22Rv1 (cell line): ENCODE results near the gene PELO.

Experiments
- H3K27ac ChIP-seq: fragments of 450-650 bp; 2 replicates; pipeline ENCODE4 v1.5.1; 2017
- CTCF ChIP-seq: fragments of 450-650 bp; IDR thresholded peaks from 2 replicates; pipeline ENCODE4 v1.5.1; 2017; ENCODE audit warnings: mild to moderate bottlenecking
- ZFX ChIP-seq: fragments of 450-650 bp; IDR thresholded peaks from 2 replicates; pipeline ENCODE4 v1.6.1; 2017; ENCODE audit warnings: antibody characterized with exemption, borderline replicate concordance

PELO gene

DNA sequence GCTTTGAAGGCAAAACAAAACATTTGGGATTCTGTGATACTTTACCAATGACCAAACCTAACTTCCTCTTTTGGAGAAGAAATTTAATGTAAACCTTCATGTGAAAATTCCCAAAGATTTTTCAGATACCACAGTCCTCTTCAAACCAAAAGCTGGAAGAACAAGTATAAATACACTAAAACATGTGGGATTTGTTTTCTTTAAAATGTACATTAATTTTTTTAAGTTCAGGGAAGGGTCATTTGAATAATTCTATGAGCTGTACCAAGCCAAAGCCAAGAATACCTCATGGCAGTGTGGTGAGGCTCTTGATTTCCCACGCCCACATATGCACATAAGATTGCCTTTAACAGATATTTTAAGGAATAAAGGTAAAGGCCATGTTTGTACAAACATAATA, 28.4 kb upstream of the PELO start:
- H3K27ac ChIP-seq = no peak overlapping the region
- TF ChIP-seq ZFX (no peak), CTCF (no peak)

DNA sequence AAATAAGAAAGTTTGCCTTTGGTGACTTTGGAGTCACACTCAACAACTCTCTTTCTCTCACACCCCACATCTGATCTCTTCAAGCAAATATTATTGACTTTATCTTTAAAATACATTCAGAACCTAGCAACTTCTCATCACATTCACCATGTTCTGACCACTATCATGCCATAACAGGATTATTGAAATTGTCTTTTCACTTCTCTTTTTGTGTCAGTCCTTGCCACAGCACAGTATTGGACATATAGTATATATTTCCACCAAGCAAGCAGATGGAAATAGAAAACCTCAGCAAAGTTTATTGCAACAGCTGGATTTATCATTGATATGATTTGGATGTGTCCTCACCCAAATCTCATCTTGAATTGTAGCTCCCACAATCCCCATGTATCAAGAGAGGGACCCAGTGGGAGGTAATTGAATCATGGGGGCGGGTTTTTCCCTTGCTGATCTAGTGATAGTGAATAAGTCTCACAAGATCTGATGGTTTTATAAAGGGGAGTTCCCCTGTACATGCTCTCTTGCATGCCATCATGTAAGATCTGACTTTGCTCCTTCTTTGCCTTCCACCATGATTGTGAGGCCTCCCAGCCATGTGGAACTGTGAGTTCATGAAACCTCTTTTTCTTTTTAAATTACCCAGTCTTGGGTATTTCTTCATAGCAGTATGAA, 26.9 kb upstream of the PELO start:
- TF ChIP-seq CTCF (no peak), ZFX (no peak)
- no peak overlapping the region for H3K27ac ChIP-seq

GRCh38 chr5:52767217-52767743, 20.4 kb upstream of the PELO start:
- H3K27ac ChIP-seq = no peak overlapping the region
- TF ChIP-seq CTCF (no peak), ZFX (no peak)

- H3K27ac ChIP-seq = no peak overlapping the region
- TF ChIP-seq CTCF (no peak), ZFX (no peak)
Observed at GRCh38 chr5:52767766-52768480, 19.8 kb upstream of the PELO start.

GRCh38 chr5:52769061-52769460, 18.7 kb upstream of the PELO start:
- no peak overlapping the region for H3K27ac ChIP-seq
- TF ChIP-seq CTCF = no peak
- no peak for TF ChIP-seq ZFX

DNA sequence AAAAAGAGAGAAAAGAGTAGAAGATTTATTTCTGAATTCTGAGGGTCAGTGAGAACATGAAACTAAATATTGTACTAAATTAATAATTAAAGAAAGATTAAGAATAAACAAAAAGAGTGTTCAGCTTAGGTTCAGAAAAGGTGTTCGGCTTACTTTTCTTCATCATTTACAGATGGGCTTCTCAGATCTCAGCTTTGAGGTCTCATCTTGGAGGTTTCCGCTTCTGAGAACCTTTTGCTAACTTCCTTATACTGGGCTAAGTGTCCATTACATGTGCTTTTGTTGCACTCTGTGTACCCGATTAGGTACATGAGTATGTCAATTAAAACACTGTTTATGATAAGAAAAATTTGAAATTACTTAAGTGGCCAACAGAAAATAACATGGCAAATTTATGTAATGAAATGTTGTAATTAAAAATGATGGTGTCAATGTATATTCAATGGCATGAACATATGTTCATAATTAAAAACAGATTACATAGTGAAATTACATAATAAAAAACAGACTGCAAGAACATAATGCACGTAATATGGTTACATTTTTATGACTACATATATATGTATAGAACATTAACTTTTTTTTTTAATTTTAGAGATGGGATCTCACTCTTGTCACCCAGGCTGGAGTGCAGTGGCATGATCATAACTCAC, 17.3 kb upstream of the PELO start:
- TF ChIP-seq CTCF = no peak
- no peak for TF ChIP-seq ZFX
- no peak overlapping the region for H3K27ac ChIP-seq
